WI38 (cell line): ENCODE results near the gene FCRL5.

Source experiments
- H3K4me3 ChIP-seq: 2 replicates; pipeline ENCODE4 v1.5.1; 2011; ENCODE audit warnings: low read depth, mild to moderate bottlenecking, control low read depth, low read length
- TF ChIP-seq, protein P1 (sequence below): IDR thresholded peaks from 2 replicates; pipeline ENCODE4 v1.5.1; 2012; ENCODE audit warnings: low read depth, mild to moderate bottlenecking, control low read depth, low read length

The FCRL5 gene

DNA sequence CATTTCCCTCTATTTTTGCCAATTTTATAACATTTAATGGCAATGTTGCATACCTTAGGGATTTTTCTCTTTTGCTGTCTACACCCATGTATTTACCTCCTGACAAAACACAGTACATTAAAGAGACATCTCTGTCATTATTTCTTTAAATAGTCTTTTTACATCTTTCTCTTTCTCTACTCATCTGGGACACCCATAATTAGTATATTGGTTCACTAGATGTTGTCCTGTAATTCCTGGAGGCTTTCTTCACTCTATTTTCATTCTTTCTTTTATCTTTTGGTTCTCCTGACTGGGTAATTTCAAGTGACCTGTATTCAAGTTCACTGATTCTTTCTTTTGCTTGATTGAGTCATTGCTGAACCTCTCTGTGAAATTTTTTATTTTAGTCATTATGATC is 74.3 kb downstream of the FCRL5 start:
- no peak overlapping the region for H3K4me3 ChIP-seq
- TF ChIP-seq, protein P1, sequence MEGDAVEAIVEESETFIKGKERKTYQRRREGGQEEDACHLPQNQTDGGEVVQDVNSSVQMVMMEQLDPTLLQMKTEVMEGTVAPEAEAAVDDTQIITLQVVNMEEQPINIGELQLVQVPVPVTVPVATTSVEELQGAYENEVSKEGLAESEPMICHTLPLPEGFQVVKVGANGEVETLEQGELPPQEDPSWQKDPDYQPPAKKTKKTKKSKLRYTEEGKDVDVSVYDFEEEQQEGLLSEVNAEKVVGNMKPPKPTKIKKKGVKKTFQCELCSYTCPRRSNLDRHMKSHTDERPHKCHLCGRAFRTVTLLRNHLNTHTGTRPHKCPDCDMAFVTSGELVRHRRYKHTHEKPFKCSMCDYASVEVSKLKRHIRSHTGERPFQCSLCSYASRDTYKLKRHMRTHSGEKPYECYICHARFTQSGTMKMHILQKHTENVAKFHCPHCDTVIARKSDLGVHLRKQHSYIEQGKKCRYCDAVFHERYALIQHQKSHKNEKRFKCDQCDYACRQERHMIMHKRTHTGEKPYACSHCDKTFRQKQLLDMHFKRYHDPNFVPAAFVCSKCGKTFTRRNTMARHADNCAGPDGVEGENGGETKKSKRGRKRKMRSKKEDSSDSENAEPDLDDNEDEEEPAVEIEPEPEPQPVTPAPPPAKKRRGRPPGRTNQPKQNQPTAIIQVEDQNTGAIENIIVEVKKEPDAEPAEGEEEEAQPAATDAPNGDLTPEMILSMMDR, result no peak

DNA sequence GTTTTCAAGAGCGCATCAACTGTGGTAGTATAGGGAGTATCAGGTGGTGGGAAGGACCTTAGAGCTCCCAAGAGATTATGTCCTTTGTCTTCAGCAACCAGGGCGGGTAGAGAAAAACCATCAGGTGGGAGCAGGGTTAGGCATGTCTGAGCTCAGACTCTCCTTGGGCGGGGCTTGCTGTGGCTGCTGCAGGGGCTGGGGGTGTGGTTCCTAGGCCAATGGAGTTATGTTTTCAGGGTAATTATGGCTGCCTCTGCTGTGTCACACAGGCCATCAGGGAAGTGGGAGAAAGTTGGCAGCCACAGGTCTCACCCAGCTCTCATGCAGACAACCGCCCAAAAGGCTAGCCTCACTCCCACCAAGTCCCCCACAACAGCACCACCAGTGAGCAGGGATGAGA is 74.9 kb downstream of the FCRL5 start:
- TF ChIP-seq, protein P1, result no peak
- H3K4me3 ChIP-seq, result no peak overlapping the region

DNA sequence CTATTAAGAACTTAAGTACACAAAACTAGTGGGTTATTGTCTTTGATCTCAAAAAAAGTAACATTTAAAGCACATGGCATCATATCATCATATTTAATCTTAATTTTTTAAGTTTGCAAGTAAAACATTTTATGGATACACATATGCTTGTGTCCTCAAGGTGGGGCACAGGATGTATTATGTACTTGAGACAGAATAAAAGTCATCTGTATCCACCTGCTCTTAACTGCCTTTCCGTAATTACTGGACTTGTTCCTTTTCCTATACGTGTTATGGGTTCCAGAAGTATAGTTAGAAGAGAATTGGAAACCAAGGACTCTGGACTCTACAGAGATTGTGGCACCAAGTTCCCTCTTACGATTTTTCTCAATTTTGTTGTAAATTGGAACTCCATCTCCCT is 79.4 kb downstream of the FCRL5 start:
- TF ChIP-seq, protein P1, result no peak

GRCh38 chr1:157472056-157472701 is 80.1 kb downstream of the FCRL5 start:
- TF ChIP-seq, protein P1, result no peak
- no peak overlapping the region for H3K4me3 ChIP-seq

More for the DNA sequence above, 79.4 kb downstream of the FCRL5 start:
- no peak overlapping the region for H3K4me3 ChIP-seq

GRCh38 chr1:157471531-157471930 is 80.8 kb downstream of the FCRL5 start:
- TF ChIP-seq, protein P1, result no peak
- no peak overlapping the region for H3K4me3 ChIP-seq

GRCh38 chr1:157469752-157470675 is 82.3 kb downstream of the FCRL5 start:
- TF ChIP-seq, protein P1, result no peak
- H3K4me3 ChIP-seq, result no peak overlapping the region

- TF ChIP-seq, protein P1, result no peak
- no peak overlapping the region for H3K4me3 ChIP-seq
Observed at GRCh38 chr1:157469300-157469699, 83.0 kb downstream of the FCRL5 start.
